HEK293 (cell line): ENCODE data around the gene MRC2.
"Not testable (repeated sequence)": the region's sequence is repeated elsewhere in the genome, so short reads cannot be mapped to it uniquely, and the experiment has no call there.

Experiments
- CTCF ChIA-PET: fragments of 350-600 bp; formaldehyde crosslinking; extraction: SDS; loops from one replicate; lab custom pipeline; 2021; ENCODE audit warnings: antibody characterized with exemption; lab: Yijun Ruan, JAX
- POLR2A ChIA-PET: fragments of 300-600 bp; formaldehyde crosslinking; extraction: SDS; loops from one replicate; lab custom pipeline; 2020; ENCODE audit warnings: antibody characterized with exemption, inconsistent platforms; lab: Yijun Ruan, JAX
- H3K27ac ChIP-seq: fragments of 200-500 bp; sonication (Bioruptor generic); 2 replicates; pipeline ENCODE4 v1.5.1; 2014; ENCODE audit warnings: low read depth, low read length, control low read depth, inconsistent platforms; ENCODE audit errors: extremely low read depth
- H3K36me3 ChIP-seq, 2 experiments: fragments of 200-500 bp in 1 of 2; sonication (Bioruptor generic) in 1 of 2; 1 replicate in 1 of 2; 2 replicates in 1 of 2; pipeline ENCODE4 v1.5.1; 2014 to 2017; ENCODE audit warnings: inconsistent platforms in 2 of 2, low read length in 2 of 2; ENCODE audit not compliant: control insufficient read depth in 2 of 2, insufficient read depth in 1 of 2
- H3K4me1 ChIP-seq: fragments of 200-500 bp; sonication (Bioruptor generic); 2 replicates; pipeline ENCODE4 v1.5.1; 2014; ENCODE audit warnings: mild to moderate bottlenecking, low read length, inconsistent platforms; ENCODE audit not compliant: control insufficient read depth, insufficient read depth
- H3K4me3 ChIP-seq: 2 replicates; pipeline ENCODE4 v1.5.1; 2011; ENCODE audit warnings: low read depth, mild to moderate bottlenecking, control low read depth, low read length, moderate library complexity
- H3K9me3 ChIP-seq: fragments of 200-500 bp; sonication (Bioruptor generic); 2 replicates; pipeline ENCODE4 v1.5.1; 2014; ENCODE audit warnings: low read depth, low read length, inconsistent platforms; ENCODE audit not compliant: control insufficient read depth, insufficient read depth
- BCL11B ChIP-seq: fragments of 450-650 bp; formaldehyde crosslinking; IDR thresholded peaks from 2 replicates; pipeline ENCODE4 v1.5.1; 2016; ENCODE audit warnings: low read depth, missing biosample characterization, missing genetic modification characterization
- EGR2 ChIP-seq: fragments of 450-650 bp; formaldehyde crosslinking; IDR thresholded peaks from 2 replicates; pipeline ENCODE4 v1.5.1; 2016; ENCODE audit warnings: low read depth, missing biosample characterization, missing genetic modification characterization
- GLIS1 ChIP-seq: fragments of 450-650 bp; formaldehyde crosslinking; IDR thresholded peaks from 2 replicates; pipeline ENCODE4 v1.5.1; 2016; ENCODE audit warnings: missing biosample characterization, missing genetic modification characterization
- HOXA7 ChIP-seq: sonication (generic); formaldehyde crosslinking; IDR thresholded peaks from 2 replicates; pipeline ENCODE4 v1.8.1; 2022; ENCODE audit warnings: missing genetic modification reagents, borderline replicate concordance
- HOXC10 ChIP-seq: sonication (generic); formaldehyde crosslinking; IDR thresholded peaks from 2 replicates; pipeline ENCODE4 v1.8.1; 2023; ENCODE audit warnings: mild to moderate bottlenecking, missing genetic modification reagents
- KLF1 ChIP-seq: fragments of 450-650 bp; formaldehyde crosslinking; IDR thresholded peaks from 2 replicates; pipeline ENCODE4 v1.5.1; 2016; ENCODE audit warnings: missing biosample characterization, missing genetic modification characterization
- SALL2 ChIP-seq: fragments of 450-650 bp; formaldehyde crosslinking; IDR thresholded peaks from 2 replicates; pipeline ENCODE4 v1.5.0; 2017; ENCODE audit warnings: missing biosample characterization, mild to moderate bottlenecking, missing genetic modification characterization, borderline replicate concordance
- SETDB1 ChIP-seq: IDR thresholded peaks from one replicate; pipeline ENCODE4 v1.6.1; 2017; ENCODE audit warnings: mild to moderate bottlenecking, low read length, moderate library complexity, mixed read lengths; ENCODE audit not compliant: insufficient read length
- ZBTB21 ChIP-seq: fragments of 450-650 bp; formaldehyde crosslinking; IDR thresholded peaks from 2 replicates; pipeline ENCODE4 v1.5.1; 2017; ENCODE audit warnings: missing biosample characterization, missing genetic modification characterization
- ZFHX2 ChIP-seq: fragments of 450-650 bp; formaldehyde crosslinking; conservative IDR thresholded peaks from 2 replicates; pipeline ENCODE4 v1.5.1; 2016; ENCODE audit warnings: missing biosample characterization, missing genetic modification characterization
- ZNF121 ChIP-seq: fragments of 450-650 bp; formaldehyde crosslinking; IDR thresholded peaks from 2 replicates; pipeline ENCODE4 v1.5.1; 2016; ENCODE audit warnings: missing biosample characterization, missing genetic modification characterization
- ZNF155 ChIP-seq: fragments of 450-650 bp; formaldehyde crosslinking; IDR thresholded peaks from 2 replicates; pipeline ENCODE4 v1.5.1; 2016; ENCODE audit warnings: missing biosample characterization, missing genetic modification characterization
- ZNF16 ChIP-seq: fragments of 450-650 bp; formaldehyde crosslinking; IDR thresholded peaks from 2 replicates; pipeline ENCODE4 v1.5.1; 2016; ENCODE audit warnings: low read depth, missing biosample characterization, missing genetic modification characterization
- ZNF354C ChIP-seq: fragments of 450-650 bp; formaldehyde crosslinking; IDR thresholded peaks from 2 replicates; pipeline ENCODE4 v1.5.1; 2016; ENCODE audit warnings: missing biosample characterization, missing genetic modification characterization, low read depth, borderline replicate concordance
- ZNF514 ChIP-seq: fragments of 450-650 bp; formaldehyde crosslinking; IDR thresholded peaks from 2 replicates; pipeline ENCODE4 v1.5.1; 2016; ENCODE audit warnings: missing biosample characterization, missing genetic modification characterization
- ZNF654 ChIP-seq: fragments of 450-650 bp; formaldehyde crosslinking; IDR thresholded peaks from 2 replicates; pipeline ENCODE4 v1.5.1; 2016; ENCODE audit warnings: low read depth, missing biosample characterization, missing genetic modification characterization
- ZNF791 ChIP-seq: fragments of 450-650 bp; formaldehyde crosslinking; IDR thresholded peaks from 2 replicates; pipeline ENCODE4 v1.5.1; 2016; ENCODE audit warnings: missing biosample characterization, missing genetic modification characterization
- TF ChIP-seq, protein P1 (sequence below): fragments of 450-650 bp; formaldehyde crosslinking; IDR thresholded peaks from 2 replicates; pipeline ENCODE4 v1.5.1; 2016; ENCODE audit warnings: missing biosample characterization, missing genetic modification characterization, low read depth

Gene MRC2

DNA sequence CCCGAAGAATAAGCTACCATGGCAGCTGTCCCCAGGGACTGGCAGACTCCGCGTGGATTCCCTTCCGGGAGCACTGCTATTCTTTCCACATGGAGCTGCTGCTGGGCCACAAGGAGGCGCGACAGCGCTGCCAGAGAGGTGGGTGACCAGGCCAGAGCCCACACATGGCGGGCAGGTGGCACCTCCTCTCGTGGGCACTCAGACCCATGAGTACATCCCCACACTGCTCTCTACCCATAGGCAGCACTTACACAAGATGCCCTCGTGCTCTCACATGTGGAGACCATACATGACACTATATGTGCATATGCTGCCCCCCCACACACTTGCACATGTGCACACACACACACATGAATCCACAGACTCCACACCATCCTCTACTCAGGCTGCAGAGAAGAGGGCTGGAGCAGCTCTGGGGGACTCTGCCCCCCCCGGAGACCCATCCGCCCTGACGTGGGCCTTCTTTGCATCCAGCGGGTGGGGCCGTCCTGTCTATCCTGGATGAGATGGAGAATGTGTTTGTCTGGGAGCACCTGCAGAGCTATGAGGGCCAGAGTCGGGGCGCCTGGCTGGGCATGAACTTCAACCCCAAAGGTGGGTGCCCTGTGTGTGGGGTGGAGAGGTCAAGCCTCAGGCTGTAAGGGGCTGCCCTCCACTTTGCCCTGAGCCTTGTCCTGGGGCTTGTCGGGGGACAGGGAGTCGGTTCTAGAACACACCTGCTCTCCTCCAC is 62.9 kb downstream of the MRC2 start:
- Histone ChIP-seq H3K4me1 (no peaks in the 10 kb centered on the region), H3K9me3 (no peaks in the 10 kb centered on the region), H3K4me3 (no peak overlapping the region), H3K36me3 (peaks cover 0 to 38% of the 10 kb centered on the region in 2 experiments; a peak in 1 of 3 replicates), H3K27ac (no peak overlapping the region)
- ChIA-PET CTCF (interaction anchor here (0.7 kb wide), 1 partner anchor 729 kb away, joined by 3 read pairs; no protein-coding TSS in a partner anchor), POLR2A (no interaction called here)
- TF ChIP-seq ZNF155 (no peak), ZNF514 (no peak), ZNF354C (tag by site-specific recombination) (no peak), KLF1 (tag by site-specific recombination) (peak; percentile 16; the same call in 1 of the 2 replicates)

DNA sequence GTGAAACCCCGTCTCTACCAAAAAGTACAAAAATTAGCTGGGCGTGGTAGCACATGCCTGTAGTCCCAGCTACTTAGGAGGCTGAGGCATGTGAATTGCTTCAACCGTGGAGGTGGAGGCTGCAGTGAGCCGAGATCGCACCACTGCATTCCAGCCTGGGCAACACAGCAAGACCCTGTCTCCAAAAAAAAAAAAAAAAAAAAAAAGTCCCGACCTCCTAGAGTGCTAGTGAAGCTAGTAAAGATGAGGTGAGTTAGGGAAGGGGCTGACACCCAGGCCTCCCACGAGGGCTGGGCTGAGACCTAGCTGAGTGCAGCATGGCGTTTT is 64.1 kb downstream of the MRC2 start:
- H3K4me1 ChIP-seq, POLR2A ChIA-PET, CTCF ChIA-PET: not testable (repeated sequence)
- peaks cover 0 to 31% of the 10 kb centered on the region in 2 experiments; a peak in 1 of 3 replicates for H3K36me3 ChIP-seq
- TF ChIP-seq ZNF121 (tag by site-specific recombination): 0 out of 2 replicates have a peak, but pooled peaks have one; percentile 41
- TF ChIP-seq, all 188 proteins: peak for 1; not testable (repeated sequence) for 187
- not testable (repeated sequence) for H3K27ac ChIP-seq, H3K4me3 ChIP-seq, H3K9me3 ChIP-seq

DNA sequence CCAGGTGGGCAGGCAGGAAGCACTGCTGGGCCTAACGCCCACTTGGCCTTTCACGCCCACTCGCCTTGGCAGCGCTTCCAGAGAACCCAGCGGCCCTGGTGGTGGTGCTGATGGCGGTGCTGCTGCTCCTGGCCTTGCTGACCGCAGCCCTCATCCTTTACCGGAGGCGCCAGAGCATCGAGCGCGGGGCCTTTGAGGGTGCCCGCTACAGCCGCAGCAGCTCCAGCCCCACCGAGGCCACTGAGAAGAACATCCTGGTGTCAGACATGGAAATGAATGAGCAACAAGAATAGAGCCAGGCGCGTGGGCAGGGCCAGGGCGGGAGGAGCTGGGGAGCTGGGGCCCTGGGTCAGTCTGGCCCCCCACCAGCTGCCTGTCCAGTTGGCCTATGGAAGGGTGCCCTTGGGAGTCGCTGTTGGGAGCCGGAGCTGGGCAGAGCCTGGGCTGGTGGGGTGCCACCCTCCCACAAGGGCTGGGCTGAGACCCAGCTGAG is 64.7 kb downstream of the MRC2 start:
- ChIA-PET POLR2A (no interaction called here), CTCF (interaction anchor here (2.8 kb wide), 1 partner anchor 715 kb away, joined by 9 read pairs; no protein-coding TSS in a partner anchor)
- H3K4me3 ChIP-seq: no peak overlapping the region
- H3K4me1 ChIP-seq: no peaks in the 10 kb centered on the region
- TF ChIP-seq ZFHX2 (tag by site-specific recombination): peak; percentile 92
- TF ChIP-seq EGR2 (tag by site-specific recombination): peak; percentile 87
- TF ChIP-seq HOXC10 (CRISPR knock-in tag): no peak
- TF ChIP-seq SALL2: no peak
- H3K27ac ChIP-seq: no peak overlapping the region
- peaks cover 0 to 31% of the 10 kb centered on the region in 2 experiments; a peak in 1 of 3 replicates for H3K36me3 ChIP-seq
- no peaks in the 10 kb centered on the region for H3K9me3 ChIP-seq

DNA sequence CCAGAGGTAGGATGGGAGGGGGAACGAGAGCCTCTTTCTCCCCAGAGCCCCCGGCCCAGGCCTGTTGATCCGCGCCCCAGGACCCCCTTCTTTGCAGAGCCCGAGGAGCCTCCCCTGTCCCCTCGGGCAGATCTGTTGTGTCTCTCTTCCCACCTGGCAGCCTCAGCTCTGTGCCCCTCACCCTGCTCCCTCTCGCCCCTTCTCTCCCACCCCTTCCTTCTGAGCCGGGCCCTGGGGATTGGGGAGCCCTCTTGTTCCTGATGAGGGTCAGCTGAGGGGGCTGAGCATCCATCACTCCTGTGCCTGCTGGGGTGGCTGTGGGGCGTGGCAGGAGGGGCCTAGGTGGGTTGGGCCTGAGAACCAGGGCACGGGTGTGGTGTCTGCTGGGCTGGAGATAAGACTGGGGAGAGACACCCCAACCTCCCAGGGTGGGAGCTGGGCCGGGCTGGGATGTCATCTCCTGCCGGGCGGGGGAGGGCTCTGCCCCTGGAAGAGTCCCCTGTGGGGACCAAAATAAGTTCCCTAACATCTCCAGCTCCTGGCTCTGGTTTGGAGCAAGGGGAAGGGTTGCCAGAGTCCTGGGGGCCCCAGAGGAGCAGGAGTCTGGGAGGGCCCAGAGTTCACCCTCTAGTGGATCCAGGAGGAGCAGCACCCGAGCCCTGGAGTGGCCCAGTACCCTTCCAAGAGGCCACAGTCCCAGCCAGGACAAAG is 65.4 kb downstream of the MRC2 start:
- TF ChIP-seq, protein P1, sequence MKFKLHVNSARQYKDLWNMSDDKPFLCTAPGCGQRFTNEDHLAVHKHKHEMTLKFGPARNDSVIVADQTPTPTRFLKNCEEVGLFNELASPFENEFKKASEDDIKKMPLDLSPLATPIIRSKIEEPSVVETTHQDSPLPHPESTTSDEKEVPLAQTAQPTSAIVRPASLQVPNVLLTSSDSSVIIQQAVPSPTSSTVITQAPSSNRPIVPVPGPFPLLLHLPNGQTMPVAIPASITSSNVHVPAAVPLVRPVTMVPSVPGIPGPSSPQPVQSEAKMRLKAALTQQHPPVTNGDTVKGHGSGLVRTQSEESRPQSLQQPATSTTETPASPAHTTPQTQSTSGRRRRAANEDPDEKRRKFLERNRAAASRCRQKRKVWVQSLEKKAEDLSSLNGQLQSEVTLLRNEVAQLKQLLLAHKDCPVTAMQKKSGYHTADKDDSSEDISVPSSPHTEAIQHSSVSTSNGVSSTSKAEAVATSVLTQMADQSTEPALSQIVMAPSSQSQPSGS: no peak
- TF ChIP-seq GLIS1 (tag by site-specific recombination) (peak; percentile 30; the same call in 1 of the 2 replicates), KLF1 (tag by site-specific recombination) (peak; percentile 95), ZNF16 (tag by site-specific recombination) (no peak), ZBTB21 (tag by site-specific recombination) (no peak), SETDB1 (no peak), BCL11B (tag by site-specific recombination) (no peak), ZNF654 (peak; percentile 12), HOXA7 (CRISPR knock-in tag) (no peak), ZNF791 (tag by site-specific recombination) (no peak)
- Histone ChIP-seq H3K4me3 (no peak overlapping the region), H3K27ac (no peak overlapping the region), H3K36me3 (peaks cover 0 to 31% of the 10 kb centered on the region in 2 experiments; a peak in 1 of 3 replicates), H3K4me1 (no peaks in the 10 kb centered on the region), H3K9me3 (no peaks in the 10 kb centered on the region)
- POLR2A ChIA-PET: no interaction called here
- CTCF ChIA-PET: interaction anchor here (0.6 to 2.8 kb wide), 8 partner anchors 21 to 714 kb away, joined by 3 to 9 read pairs (median 3); no protein-coding TSS in a partner anchor
